Superior temporal gyrus (tissue), 1 donor: ENCODE data around the gene SBNO1.
"Not testable (repeated sequence)": the region's sequence is repeated elsewhere in the genome, so short reads cannot be mapped to it uniquely, and the experiment has no call there.

Experiments used
- DNase-seq: peaks from one replicate; pipeline ENCODE4 v3.0.0-alpha.2; 2016; ENCODE audit errors: extremely low spot score

SBNO1 gene

GRCh38 chr12:123388951-123389559 lies 24.4 kb upstream of the SBNO1 start:
- DNase-seq: no peak

GRCh38 chr12:123388177-123388950 lies 23.7 kb upstream of the SBNO1 start:
- DNase-seq: peak; percentile 78

- no peak for DNase-seq
These were observed 23.0 kb upstream of the SBNO1 start for GRCh38 chr12:123387508-123388176.

GRCh38 chr12:123385536-123385935 lies 20.9 kb upstream of the SBNO1 start:
- DNase-seq: not testable (repeated sequence)

- no peak for DNase-seq
These were observed 20.3 kb upstream of the SBNO1 start for GRCh38 chr12:123384994-123385376.

- DNase-seq: no peak
These were observed 19.8 kb upstream of the SBNO1 start for GRCh38 chr12:123384318-123384993.

- no peak for DNase-seq
These were observed 18.0 kb upstream of the SBNO1 start for GRCh38 chr12:123382684-123383083.

- DNase-seq: no peak
These were observed 14.7 kb upstream of the SBNO1 start for GRCh38 chr12:123379391-123379790.

GRCh38 chr12:123372415-123372814 lies 7.8 kb upstream of the SBNO1 start:
- DNase-seq: not testable (repeated sequence)

- not testable (repeated sequence) for DNase-seq
These were observed 7.2 kb upstream of the SBNO1 start for GRCh38 chr12:123371667-123372368.

GRCh38 chr12:123369229-123369628 lies 4.6 kb upstream of the SBNO1 start:
- no peak for DNase-seq

- not testable (repeated sequence) for DNase-seq
These were observed 3.8 kb upstream of the SBNO1 start for GRCh38 chr12:123368431-123368830.

- no peak for DNase-seq
These were observed 2.9 kb upstream of the SBNO1 start for GRCh38 chr12:123367511-123367910.

- peak; percentile 98 for DNase-seq
These were observed 624 bp upstream of the SBNO1 start for GRCh38 chr12:123365025-123365917.

- DNase-seq: no peak
These were observed 711 bp downstream of the SBNO1 start for GRCh38 chr12:123363740-123364531.

GRCh38 chr12:123363390-123363739 lies 1.3 kb downstream of the SBNO1 start:
- peak; percentile 53 for DNase-seq

GRCh38 chr12:123358035-123358434 lies 6.6 kb downstream of the SBNO1 start:
- DNase-seq: no peak

- DNase-seq: no peak
These were observed 8.4 kb downstream of the SBNO1 start for GRCh38 chr12:123356159-123356670.

GRCh38 chr12:123354600-123354999 lies 10.0 kb downstream of the SBNO1 start:
- no peak for DNase-seq

GRCh38 chr12:123351349-123351748 lies 13.3 kb downstream of the SBNO1 start:
- no peak for DNase-seq
